Psoas muscle (tissue), 8 donors: ENCODE results near the gene CRHR2. TPM values are rescaled to one million over a fixed set of nuclear protein-coding genes. Genes with fewer than 3 reads are reported as not detected.

Source experiments
- ATAC-seq, 4 donors: fragments of 200-7000 bp; cut with Tn5 transposase; one replicate each; pipeline ENCODE4 v1.9.1; 2020; ENCODE audit warnings: moderate library complexity in 3 of 4, mild to moderate bottlenecking in 2 of 4
- DNase-seq, 2 donors: peaks; one replicate each; pipeline ENCODE4 v3.0.0-alpha.2; 2020
- H3K27ac ChIP-seq: fragments of 200-600 bp; one replicate; pipeline ENCODE4 v1.8.0; 2022
- H3K27me3 ChIP-seq, 3 donors: fragments of 200-600 bp in 1 of 3; one replicate each; pipeline versions ENCODE4 v1.6.1 to v1.8.0; 2013 to 2022; ENCODE audit warnings: low read length in 2 of 3, mild to moderate bottlenecking in 2 of 3, moderate library complexity in 1 of 3; ENCODE audit not compliant: insufficient read depth in 3 of 3
- H3K36me3 ChIP-seq, 2 donors: fragments of 200-600 bp in 1 of 2; one replicate each; pipeline versions ENCODE4 v1.6.1 to v1.8.0; 2013 to 2022; ENCODE audit warnings: low read depth in 1 of 2, mild to moderate bottlenecking in 1 of 2, moderate library complexity in 1 of 2; ENCODE audit not compliant: insufficient read depth in 1 of 2
- H3K4me1 ChIP-seq: fragments of 200-600 bp; one replicate; pipeline ENCODE4 v1.8.0; 2022
- H3K4me3 ChIP-seq: fragments of 200-600 bp; one replicate; pipeline ENCODE4 v1.8.0; 2022; ENCODE audit warnings: mild to moderate bottlenecking
- H3K9me3 ChIP-seq: fragments of 200-600 bp; one replicate; pipeline ENCODE4 v1.8.0; 2022
- WGBS, 3 donors: extraction: QIAGEN DNeasy Blood & Tissue Kit; methylation state at CpG; one replicate each; pipeline versions ENCODE4 v1.1.6 to v1.1.7; 2013; 5-methylcytosine and 5-hydroxymethylcytosine counted together
- intact Hi-C, 2 donors: fragments of 100-400 bp; cut with DNase I; formaldehyde crosslinking; loops; one replicate each; pipeline versions ENCODE4 v1.11.0 to v1.14.2; 2022
- polyA plus RNA-seq, 3 donors: library from polyadenylated mRNA; stranded (reverse); fragments of 200-250 nt; gene quantifications; one replicate each; pipeline ENCODE4 v1.2.3, GENCODE V29; 2013
- total RNA-seq, 4 donors: library from RNA; stranded (reverse); fragmentation: NEBNext Ultra II Directional in 2 of 4; extraction: Animal tissue kit (Norgen Biotek cat#: 25700) in 2 of 4; gene quantifications; one replicate each; pipeline versions ENCODE4 v1.2.1 to v1.2.4, GENCODE V29; 2021 to 2023
- TF ChIP-seq, protein P1 (sequence below): fragments of 200-600 bp; IDR thresholded peaks from one replicate; pipeline ENCODE4 v1.8.0; 2022; ENCODE audit warnings: antibody characterized with exemption
- donor health status: healthy with polysubstance abuse.
- donor health status: DM: no; HTN: no; CAD: no; lungs with moderate emphysema.
- donor health status: Bipolar disorder and iron deficiency.
- donor health status: healthy.
- donor health status: DM: yes; HTN: yes; CAD: no.
- donor health status: DM: no; HTN: no; CAD: no.
- donor health status: DM: no; HTN: no; CAD: no.
- donor health status: DM: yes; HTN: yes; CAD: no.

CRHR2 gene
- total and polyA plus RNA-seq, 7 donors = 0.09 to 1.3 (median 0.34) TPM

DNA sequence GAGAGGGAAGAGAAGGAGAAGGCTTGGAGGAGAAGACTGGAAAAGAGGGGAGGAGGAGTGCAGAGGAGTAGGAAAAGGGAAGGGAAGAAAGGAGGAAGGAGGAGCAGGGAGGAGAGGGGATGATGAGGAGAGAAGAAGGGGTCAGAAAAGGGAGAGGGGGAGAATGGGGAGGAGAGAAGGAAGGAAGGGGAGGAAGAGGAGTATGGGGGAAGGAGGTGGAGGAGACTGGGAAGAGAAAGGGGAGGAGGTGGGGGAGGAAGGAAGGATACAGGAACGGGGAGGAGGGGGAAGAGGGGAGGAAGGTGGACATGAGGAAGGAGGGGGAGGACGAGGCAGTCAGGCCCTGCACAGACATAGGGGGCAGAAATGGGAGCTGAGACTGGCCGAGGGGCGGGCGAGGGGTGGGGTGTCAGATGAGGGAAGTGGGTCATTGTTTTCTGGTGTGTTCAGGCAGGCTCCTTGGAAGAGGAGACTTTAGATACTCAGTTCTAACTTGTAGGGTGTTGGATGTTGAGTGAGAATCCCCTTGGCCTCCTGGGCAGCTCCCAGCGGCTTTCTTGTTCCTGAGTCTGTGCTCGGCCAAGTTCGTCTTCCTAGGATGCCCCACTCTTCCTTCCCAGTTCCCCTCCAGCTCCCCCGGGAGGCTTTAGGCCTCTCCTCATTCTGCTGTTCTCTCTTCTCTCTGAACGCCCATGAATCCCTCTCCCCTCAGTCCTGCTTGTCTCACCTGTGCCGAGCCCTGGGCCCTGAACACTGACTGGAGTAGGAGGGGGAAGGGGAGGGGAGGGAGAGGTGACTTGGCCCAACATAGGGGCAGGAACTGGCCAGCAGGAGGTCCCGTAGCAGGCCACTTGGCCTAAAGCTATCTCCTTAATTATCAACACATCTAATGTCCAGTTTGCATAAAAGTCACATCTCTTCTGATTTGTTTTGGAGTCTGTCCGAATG is 12.8 kb upstream of the CRHR2 start:
- 64 to 77% (median 65%) methylated on average over 13 of the region's 13 CpGs for WGBS, 3 donors
- Histone ChIP-seq H3K36me3 (no peaks in the 10 kb centered on the region), H3K9me3 (no peaks in the 10 kb centered on the region), H3K4me1 (peaks cover 13% of the 10 kb centered on the region), H3K27me3 (no peaks in the 10 kb centered on the region), H3K27ac (peak overlapping the region; percentile 71), H3K4me3 (no peak overlapping the region)
- no peak for ATAC-seq
- DNase-seq = no peak
- intact Hi-C loops = no loop called here
- TF ChIP-seq, protein P1, sequence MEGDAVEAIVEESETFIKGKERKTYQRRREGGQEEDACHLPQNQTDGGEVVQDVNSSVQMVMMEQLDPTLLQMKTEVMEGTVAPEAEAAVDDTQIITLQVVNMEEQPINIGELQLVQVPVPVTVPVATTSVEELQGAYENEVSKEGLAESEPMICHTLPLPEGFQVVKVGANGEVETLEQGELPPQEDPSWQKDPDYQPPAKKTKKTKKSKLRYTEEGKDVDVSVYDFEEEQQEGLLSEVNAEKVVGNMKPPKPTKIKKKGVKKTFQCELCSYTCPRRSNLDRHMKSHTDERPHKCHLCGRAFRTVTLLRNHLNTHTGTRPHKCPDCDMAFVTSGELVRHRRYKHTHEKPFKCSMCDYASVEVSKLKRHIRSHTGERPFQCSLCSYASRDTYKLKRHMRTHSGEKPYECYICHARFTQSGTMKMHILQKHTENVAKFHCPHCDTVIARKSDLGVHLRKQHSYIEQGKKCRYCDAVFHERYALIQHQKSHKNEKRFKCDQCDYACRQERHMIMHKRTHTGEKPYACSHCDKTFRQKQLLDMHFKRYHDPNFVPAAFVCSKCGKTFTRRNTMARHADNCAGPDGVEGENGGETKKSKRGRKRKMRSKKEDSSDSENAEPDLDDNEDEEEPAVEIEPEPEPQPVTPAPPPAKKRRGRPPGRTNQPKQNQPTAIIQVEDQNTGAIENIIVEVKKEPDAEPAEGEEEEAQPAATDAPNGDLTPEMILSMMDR = no peak

DNA sequence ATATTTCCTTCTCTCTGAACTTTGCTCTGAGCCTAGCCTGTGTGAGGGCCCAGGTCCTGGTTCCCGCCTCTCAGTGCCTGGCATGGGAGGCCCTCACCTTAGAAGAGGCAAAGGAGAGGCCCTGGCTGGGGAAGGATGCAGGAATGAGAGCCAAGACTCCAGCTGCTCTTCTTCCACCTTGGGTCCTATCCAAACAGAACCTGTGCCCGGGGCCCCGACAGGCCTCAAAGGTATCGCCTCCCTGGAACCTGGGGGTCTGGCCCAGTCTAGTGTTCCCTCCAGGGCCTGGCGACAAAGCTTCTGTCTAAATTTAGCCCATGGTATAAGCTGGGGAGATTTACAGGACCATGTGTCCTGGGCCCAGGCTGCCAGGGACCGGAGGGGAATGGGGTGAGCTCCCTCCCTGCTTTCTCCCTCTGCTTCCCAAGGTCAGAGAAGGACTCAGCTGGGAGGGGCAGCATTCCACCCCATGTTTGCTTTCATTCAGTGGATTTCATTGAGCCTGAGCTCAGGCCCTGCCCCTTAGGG is 12.0 kb upstream of the CRHR2 start:
- no peak overlapping the region for H3K4me3 ChIP-seq
- intact Hi-C loops = no loop called here
- no peaks in the 10 kb centered on the region for H3K9me3 ChIP-seq
- 27 to 36% (median 29%) methylated on average over 6 of the region's 6 CpGs for WGBS, 3 donors
- peaks cover 10% of the 10 kb centered on the region for H3K4me1 ChIP-seq
- DNase-seq = peak; percentile 39 to 78
- H3K27ac ChIP-seq = peak overlapping the region; percentile 71
- H3K36me3 ChIP-seq = no peaks in the 10 kb centered on the region
- peak; percentile 87 to 96 (median 94) for ATAC-seq
- TF ChIP-seq, protein P1 = no peak
- no peaks in the 10 kb centered on the region for H3K27me3 ChIP-seq

- 79 to 86% (median 83%) methylated on average over 4 of the region's 4 CpGs for WGBS, 3 donors
Measured at GRCh38 chr7:30692882-30693281, 10.6 kb upstream of the CRHR2 start.

GRCh38 chr7:30692438-30692837 is 10.2 kb upstream of the CRHR2 start:
- H3K27me3 ChIP-seq = no peaks in the 10 kb centered on the region
- H3K36me3 ChIP-seq = no peaks in the 10 kb centered on the region
- intact Hi-C loops = no loop called here
- H3K4me3 ChIP-seq = no peak overlapping the region
- TF ChIP-seq, protein P1 = no peak
- peaks cover 9% of the 10 kb centered on the region for H3K4me1 ChIP-seq
- ATAC-seq (no peak), DNase-seq (no peak)
- no peak overlapping the region for H3K27ac ChIP-seq
- H3K9me3 ChIP-seq = no peaks in the 10 kb centered on the region
- 93 to 94% (median 94%) methylated on average over 10 of the region's 10 CpGs for WGBS, 3 donors

More at GRCh38 chr7:30692882-30693281, 10.6 kb upstream of the CRHR2 start:
- H3K36me3 ChIP-seq = no peaks in the 10 kb centered on the region
- DNase-seq (no peak), ATAC-seq (no peak)
- no peak overlapping the region for H3K4me3 ChIP-seq
- peaks cover 10% of the 10 kb centered on the region for H3K4me1 ChIP-seq
- intact Hi-C loops = no loop called here
- H3K9me3 ChIP-seq = no peaks in the 10 kb centered on the region
- no peaks in the 10 kb centered on the region for H3K27me3 ChIP-seq
- TF ChIP-seq, protein P1 = no peak
- H3K27ac ChIP-seq = no peak overlapping the region
